Measurements from ENCODE around the gene MRPS18C.
A peak's percentile ranks its signal among the peaks of the same experiment; 100 is the strongest.

DNA sequence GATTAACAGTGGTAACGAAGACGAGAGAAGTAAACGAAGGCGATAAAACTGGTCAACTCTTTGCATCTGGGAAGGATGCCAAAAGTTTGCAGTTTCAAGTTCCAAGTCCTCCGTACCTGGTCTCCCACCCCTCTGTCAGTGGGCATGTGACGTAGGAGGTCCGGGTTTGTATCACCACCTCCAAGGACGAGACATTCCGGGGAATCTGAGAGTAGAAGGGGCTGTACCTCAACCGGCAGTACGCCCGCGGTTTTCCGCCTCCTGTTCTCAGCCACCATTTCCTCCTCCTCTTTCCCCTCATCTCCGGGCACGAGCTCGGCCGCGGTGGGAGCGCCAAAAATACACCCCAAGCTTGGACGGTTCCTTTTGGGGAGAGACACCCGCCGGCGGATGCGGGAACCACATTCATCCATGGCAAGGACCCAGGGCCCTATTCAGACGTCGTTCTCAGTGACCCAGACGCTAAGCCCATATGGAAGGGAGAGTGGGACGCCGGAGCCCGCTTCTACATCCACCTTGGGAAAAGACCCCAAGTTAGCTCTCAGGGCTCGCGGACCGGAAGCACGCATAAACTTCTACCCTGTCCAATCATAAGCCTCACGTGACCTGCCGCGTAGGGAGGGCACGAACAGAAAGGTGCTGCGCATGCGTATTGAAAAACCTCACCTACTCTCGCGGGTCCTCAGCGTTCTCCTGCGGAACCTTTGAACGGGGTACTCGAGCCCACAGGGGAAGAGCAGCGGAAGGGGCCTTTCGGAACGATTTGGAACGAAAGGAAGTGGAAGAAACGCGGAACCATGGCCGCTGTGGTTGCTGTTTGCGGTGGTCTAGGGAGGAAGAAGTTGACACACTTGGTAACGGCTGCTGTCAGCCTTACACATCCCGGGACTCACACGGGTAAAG lies at the start of gene MRPS18C, which contains the start of gene HELQ:
- TF ChIP-seq, protein P1, sequence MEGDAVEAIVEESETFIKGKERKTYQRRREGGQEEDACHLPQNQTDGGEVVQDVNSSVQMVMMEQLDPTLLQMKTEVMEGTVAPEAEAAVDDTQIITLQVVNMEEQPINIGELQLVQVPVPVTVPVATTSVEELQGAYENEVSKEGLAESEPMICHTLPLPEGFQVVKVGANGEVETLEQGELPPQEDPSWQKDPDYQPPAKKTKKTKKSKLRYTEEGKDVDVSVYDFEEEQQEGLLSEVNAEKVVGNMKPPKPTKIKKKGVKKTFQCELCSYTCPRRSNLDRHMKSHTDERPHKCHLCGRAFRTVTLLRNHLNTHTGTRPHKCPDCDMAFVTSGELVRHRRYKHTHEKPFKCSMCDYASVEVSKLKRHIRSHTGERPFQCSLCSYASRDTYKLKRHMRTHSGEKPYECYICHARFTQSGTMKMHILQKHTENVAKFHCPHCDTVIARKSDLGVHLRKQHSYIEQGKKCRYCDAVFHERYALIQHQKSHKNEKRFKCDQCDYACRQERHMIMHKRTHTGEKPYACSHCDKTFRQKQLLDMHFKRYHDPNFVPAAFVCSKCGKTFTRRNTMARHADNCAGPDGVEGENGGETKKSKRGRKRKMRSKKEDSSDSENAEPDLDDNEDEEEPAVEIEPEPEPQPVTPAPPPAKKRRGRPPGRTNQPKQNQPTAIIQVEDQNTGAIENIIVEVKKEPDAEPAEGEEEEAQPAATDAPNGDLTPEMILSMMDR (conservative IDR thresholded peaks at IDR 0.05 in 1 of 2, IDR thresholded peaks at IDR 0.05 in 1 of 2; ENCODE audit: low read depth in 1 of 2, low read length in 2 of 2) = peak; percentile 40 to 43
- TF ChIP-seq EZH2 (IDR thresholded peaks at IDR 0.05; ENCODE audit: low read length, missing control alignments) = no peak

Measured in fibroblast of lung (primary cell).